ENCODE data around the gene ZSCAN16. TPM values are rescaled to one million over a fixed set of nuclear protein-coding genes. Genes with fewer than 3 reads are reported as not detected.

ZSCAN16 gene
- total and polyA plus RNA-seq, 2 of the 13 experiments (the other 11 are each of a cell fraction or from before 2014, with no cell fraction given) = 5.7 to 12.7 TPM

DNA sequence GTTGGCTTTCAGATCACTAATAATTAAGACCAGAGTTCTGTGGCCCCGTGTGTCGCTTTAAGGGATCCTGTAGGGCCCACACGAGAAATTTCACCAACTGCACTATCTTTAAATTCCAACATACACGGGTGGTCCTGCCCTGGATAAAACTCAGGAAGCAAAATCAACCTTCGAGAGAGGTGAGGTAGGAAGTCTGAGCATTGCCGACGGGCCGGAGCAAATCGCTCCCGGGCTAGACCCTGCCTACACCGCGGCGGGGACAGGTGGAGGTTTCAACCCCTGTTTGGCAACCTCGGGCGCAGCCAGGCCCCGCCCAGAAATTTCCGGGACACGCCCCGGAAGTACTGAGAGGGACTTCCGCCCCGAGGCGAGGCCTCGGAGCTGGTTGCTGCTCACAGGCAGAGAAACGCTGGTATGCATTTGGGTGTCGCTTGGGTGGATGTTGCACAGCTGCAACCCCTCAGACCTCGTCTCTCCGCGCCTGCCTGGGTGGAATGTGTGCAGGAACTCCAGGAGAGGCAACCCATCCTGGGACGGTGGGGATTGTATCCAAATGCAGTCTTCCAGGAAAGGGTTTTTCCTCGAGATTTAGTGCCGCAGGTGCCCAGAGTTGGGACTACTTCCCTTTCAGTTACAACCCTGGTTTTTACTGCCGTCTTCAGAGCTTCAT, 37.1 kb downstream of the ZSCAN16 start (continued):
- TF ChIP-seq, protein P1, sequence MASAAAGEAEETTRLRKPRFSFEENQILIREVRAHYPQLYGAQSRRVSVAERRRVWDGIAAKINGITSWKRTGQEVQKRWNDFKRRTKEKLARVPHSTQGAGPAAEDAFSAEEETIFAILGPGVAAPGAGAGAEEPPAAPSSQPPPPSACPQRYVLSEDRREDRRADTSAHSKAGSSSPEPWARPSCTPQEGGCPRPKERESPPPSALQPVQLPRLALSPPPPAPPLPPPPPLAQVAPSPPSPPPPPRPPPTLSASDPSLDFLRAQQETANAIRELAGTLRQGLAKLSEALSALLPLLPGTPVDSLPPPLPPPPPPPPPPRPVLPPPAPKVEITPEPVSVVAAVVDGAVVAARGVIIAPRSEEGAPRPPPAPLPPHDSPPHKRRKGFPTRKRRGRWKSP (CRISPR knock-in tag; IDR thresholded peaks at IDR 0.05) = 0 out of 2 replicates have a peak, but pooled peaks have one; percentile 39
- TF ChIP-seq KLF6 (CRISPR knock-in tag; IDR thresholded peaks at IDR 0.05) (0 out of 2 replicates have a peak, but pooled peaks have one; percentile 62), FOSL2 (CRISPR knock-in tag; IDR thresholded peaks at IDR 0.05) (peak; percentile 10; the same call in 1 of the 2 replicates), ZNF274 (CRISPR knock-in tag; IDR thresholded peaks at IDR 0.05) (peak; percentile 55; the same call in 1 of the 2 replicates), ZBTB1 (CRISPR knock-in tag; IDR thresholded peaks at IDR 0.05; ENCODE audit: borderline replicate concordance) (no peak), ZMAT3 (CRISPR knock-in tag; conservative IDR thresholded peaks at IDR 0.05) (peak; percentile 38; the same call in 1 of the 2 replicates), NR2F6 (IDR thresholded peaks at IDR 0.05) (no peak), NR2F6 (CRISPR knock-in tag; IDR thresholded peaks at IDR 0.05) (no peak), ZSCAN20 (CRISPR knock-in tag; IDR thresholded peaks at IDR 0.05; ENCODE audit: borderline replicate concordance) (peak; percentile 39; the same call in 1 of the 2 replicates), NKX3-1 (CRISPR knock-in tag; IDR thresholded peaks at IDR 0.05) (0 out of 2 replicates have a peak, but pooled peaks have one; percentile 27), TMF1 (CRISPR knock-in tag; IDR thresholded peaks at IDR 0.05; ENCODE audit: low read depth) (0 out of 2 replicates have a peak, but pooled peaks have one; percentile 52), GATAD1 (CRISPR knock-in tag; IDR thresholded peaks at IDR 0.05) (peak; percentile 82), ZNF251 (CRISPR knock-in tag; IDR thresholded peaks at IDR 0.05) (no peak), SRF (IDR thresholded peaks at IDR 0.05; ENCODE audit: low read depth, low read length) (peak; percentile 87), ZNF34 (CRISPR knock-in tag; IDR thresholded peaks at IDR 0.05; ENCODE audit: borderline replicate concordance) (0 out of 2 replicates have a peak, but pooled peaks have one; percentile 52), RFXANK (CRISPR knock-in tag; IDR thresholded peaks at IDR 0.05) (0 out of 2 replicates have a peak, but pooled peaks have one; percentile 52), ZSCAN29 (CRISPR knock-in tag; conservative IDR thresholded peaks at IDR 0.05) (peak; percentile 79; the same call in 1 of the 2 replicates), ZFX (CRISPR knock-in tag; IDR thresholded peaks at IDR 0.05; ENCODE audit: low read depth) (peak; percentile 85), ZNF790 (CRISPR knock-in tag; IDR thresholded peaks at IDR 0.05; ENCODE audit: borderline replicate concordance) (peak; percentile 89), ZNF138 (CRISPR knock-in tag; IDR thresholded peaks at IDR 0.05; ENCODE audit: low read depth) (no peak), SCMH1 (CRISPR knock-in tag; IDR thresholded peaks at IDR 0.05; ENCODE audit: borderline replicate concordance) (no peak), ASH2L (IDR thresholded peaks at IDR 0.05; ENCODE audit: insufficient read length, low read depth, low read length) (peak; percentile 56)
- TF ChIP-seq, protein P2, sequence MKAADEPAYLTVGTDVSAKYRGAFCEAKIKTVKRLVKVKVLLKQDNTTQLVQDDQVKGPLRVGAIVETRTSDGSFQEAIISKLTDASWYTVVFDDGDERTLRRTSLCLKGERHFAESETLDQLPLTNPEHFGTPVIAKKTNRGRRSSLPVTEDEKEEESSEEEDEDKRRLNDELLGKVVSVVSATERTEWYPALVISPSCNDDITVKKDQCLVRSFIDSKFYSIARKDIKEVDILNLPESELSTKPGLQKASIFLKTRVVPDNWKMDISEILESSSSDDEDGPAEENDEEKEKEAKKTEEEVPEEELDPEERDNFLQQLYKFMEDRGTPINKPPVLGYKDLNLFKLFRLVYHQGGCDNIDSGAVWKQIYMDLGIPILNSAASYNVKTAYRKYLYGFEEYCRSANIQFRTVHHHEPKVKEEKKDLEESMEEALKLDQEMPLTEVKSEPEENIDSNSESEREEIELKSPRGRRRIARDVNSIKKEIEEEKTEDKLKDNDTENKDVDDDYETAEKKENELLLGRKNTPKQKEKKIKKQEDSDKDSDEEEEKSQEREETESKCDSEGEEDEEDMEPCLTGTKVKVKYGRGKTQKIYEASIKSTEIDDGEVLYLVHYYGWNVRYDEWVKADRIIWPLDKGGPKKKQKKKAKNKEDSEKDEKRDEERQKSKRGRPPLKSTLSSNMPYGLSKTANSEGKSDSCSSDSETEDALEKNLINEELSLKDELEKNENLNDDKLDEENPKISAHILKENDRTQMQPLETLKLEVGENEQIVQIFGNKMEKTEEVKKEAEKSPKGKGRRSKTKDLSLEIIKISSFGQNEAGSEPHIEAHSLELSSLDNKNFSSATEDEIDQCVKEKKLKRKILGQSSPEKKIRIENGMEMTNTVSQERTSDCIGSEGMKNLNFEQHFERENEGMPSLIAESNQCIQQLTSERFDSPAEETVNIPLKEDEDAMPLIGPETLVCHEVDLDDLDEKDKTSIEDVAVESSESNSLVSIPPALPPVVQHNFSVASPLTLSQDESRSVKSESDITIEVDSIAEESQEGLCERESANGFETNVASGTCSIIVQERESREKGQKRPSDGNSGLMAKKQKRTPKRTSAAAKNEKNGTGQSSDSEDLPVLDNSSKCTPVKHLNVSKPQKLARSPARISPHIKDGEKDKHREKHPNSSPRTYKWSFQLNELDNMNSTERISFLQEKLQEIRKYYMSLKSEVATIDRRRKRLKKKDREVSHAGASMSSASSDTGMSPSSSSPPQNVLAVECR (CRISPR knock-in tag; IDR thresholded peaks at IDR 0.05; ENCODE audit: borderline replicate concordance) = peak; percentile 66
- TF ChIP-seq, protein P3, sequence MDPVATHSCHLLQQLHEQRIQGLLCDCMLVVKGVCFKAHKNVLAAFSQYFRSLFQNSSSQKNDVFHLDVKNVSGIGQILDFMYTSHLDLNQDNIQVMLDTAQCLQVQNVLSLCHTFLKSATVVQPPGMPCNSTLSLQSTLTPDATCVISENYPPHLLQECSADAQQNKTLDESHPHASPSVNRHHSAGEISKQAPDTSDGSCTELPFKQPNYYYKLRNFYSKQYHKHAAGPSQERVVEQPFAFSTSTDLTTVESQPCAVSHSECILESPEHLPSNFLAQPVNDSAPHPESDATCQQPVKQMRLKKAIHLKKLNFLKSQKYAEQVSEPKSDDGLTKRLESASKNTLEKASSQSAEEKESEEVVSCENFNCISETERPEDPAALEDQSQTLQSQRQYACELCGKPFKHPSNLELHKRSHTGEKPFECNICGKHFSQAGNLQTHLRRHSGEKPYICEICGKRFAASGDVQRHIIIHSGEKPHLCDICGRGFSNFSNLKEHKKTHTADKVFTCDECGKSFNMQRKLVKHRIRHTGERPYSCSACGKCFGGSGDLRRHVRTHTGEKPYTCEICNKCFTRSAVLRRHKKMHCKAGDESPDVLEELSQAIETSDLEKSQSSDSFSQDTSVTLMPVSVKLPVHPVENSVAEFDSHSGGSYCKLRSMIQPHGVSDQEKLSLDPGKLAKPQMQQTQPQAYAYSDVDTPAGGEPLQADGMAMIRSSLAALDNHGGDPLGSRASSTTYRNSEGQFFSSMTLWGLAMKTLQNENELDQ (CRISPR knock-in tag; IDR thresholded peaks at IDR 0.05; ENCODE audit: borderline replicate concordance) = peak; percentile 71; the same call in 1 of the 2 replicates
